ENCODE measurements around the gene NRXN3. TPM values are rescaled to one million over a fixed set of nuclear protein-coding genes. Genes with fewer than 3 reads are reported as not detected.

Gene NRXN3
- total and polyA plus RNA-seq, 4 donors = 1.4 to 8.3 (median 4.4) TPM

GRCh38 chr14:78131616-78132015, 38.6 kb upstream of the NRXN3 start:
- TF ChIP-seq CTCF (IDR thresholded peaks at IDR 0.05; ENCODE audit: control extremely low read depth, extremely low read depth) = no peak
- no peaks in the 10 kb centered on the region for H3K9me3 ChIP-seq (ENCODE audit: control insufficient read depth in 4 of 4, insufficient read depth in 3 of 4, low read length in 3 of 4)
- H3K9ac ChIP-seq (ENCODE audit: insufficient read depth in 1 of 2, low read length in 2 of 2) = no peak overlapping the region
- DNase-seq = no peak
- no peaks in the 10 kb centered on the region for H3K27me3 ChIP-seq (ENCODE audit: control insufficient read depth in 3 of 3, insufficient read depth in 3 of 3, low read length in 2 of 3)
- H3K4me3 ChIP-seq = no peak overlapping the region
- H3K36me3 ChIP-seq (ENCODE audit: control insufficient read depth in 4 of 4, insufficient read depth in 4 of 4, low read length in 4 of 4) = no peaks in the 10 kb centered on the region
- H3K4me1 ChIP-seq (ENCODE audit: control insufficient read depth in 5 of 5, insufficient read depth in 5 of 5, low read length in 5 of 5) = no peaks in the 10 kb centered on the region
- H3K27ac ChIP-seq (ENCODE audit: low read depth in 1 of 2, low read length in 1 of 2) = no peak overlapping the region
- ATAC-seq (ENCODE audit: insufficient read depth, low FRiP score) = no peak
- 78 to 92% methylated on average over 5 of the region's 5 CpGs for WGBS, 2 donors

GRCh38 chr14:78135450-78135891, 34.7 kb upstream of the NRXN3 start:
- no peak for TF ChIP-seq CTCF (IDR thresholded peaks at IDR 0.05; ENCODE audit: control extremely low read depth, extremely low read depth)
- Histone ChIP-seq H3K9me3 (ENCODE audit: control insufficient read depth in 4 of 4, insufficient read depth in 3 of 4, low read length in 3 of 4) (peaks cover 0 to 3% (median 0%) of the 10 kb centered on the region in 4 donors), H3K4me1 (ENCODE audit: control insufficient read depth in 5 of 5, insufficient read depth in 5 of 5, low read length in 5 of 5) (no peaks in the 10 kb centered on the region), H3K27me3 (ENCODE audit: control insufficient read depth in 3 of 3, insufficient read depth in 3 of 3, low read length in 2 of 3) (no peaks in the 10 kb centered on the region), H3K36me3 (ENCODE audit: control insufficient read depth in 4 of 4, insufficient read depth in 4 of 4, low read length in 4 of 4) (no peaks in the 10 kb centered on the region), H3K4me3 (no peak overlapping the region), H3K27ac (ENCODE audit: low read depth in 1 of 2, low read length in 1 of 2) (no peak overlapping the region), H3K9ac (ENCODE audit: insufficient read depth in 1 of 2, low read length in 2 of 2) (no peak overlapping the region)
- 25 to 28% methylated on average over 4 of the region's 4 CpGs for WGBS, 2 donors
- no peak for ATAC-seq (ENCODE audit: insufficient read depth, low FRiP score)
- no peak for DNase-seq

GRCh38 chr14:78136695-78137094, 33.5 kb upstream of the NRXN3 start:
- ATAC-seq (ENCODE audit: insufficient read depth, low FRiP score) (no peak), DNase-seq (no peak)
- no peak overlapping the region for H3K27ac ChIP-seq (ENCODE audit: low read depth in 1 of 2, low read length in 1 of 2)
- H3K4me3 ChIP-seq = no peak overlapping the region
- H3K4me1 ChIP-seq (ENCODE audit: control insufficient read depth in 5 of 5, insufficient read depth in 5 of 5, low read length in 5 of 5) = no peaks in the 10 kb centered on the region
- no peak for TF ChIP-seq CTCF (IDR thresholded peaks at IDR 0.05; ENCODE audit: control extremely low read depth, extremely low read depth)
- H3K9me3 ChIP-seq (ENCODE audit: control insufficient read depth in 4 of 4, insufficient read depth in 3 of 4, low read length in 3 of 4) = peaks cover 0 to 3% (median 0%) of the 10 kb centered on the region in 4 donors
- WGBS, 2 donors = 69 to 82% methylated on average over 4 of the region's 4 CpGs
- no peaks in the 10 kb centered on the region for H3K27me3 ChIP-seq (ENCODE audit: control insufficient read depth in 3 of 3, insufficient read depth in 3 of 3, low read length in 2 of 3)
- no peak overlapping the region for H3K9ac ChIP-seq (ENCODE audit: insufficient read depth in 1 of 2, low read length in 2 of 2)
- no peaks in the 10 kb centered on the region for H3K36me3 ChIP-seq (ENCODE audit: control insufficient read depth in 4 of 4, insufficient read depth in 4 of 4, low read length in 4 of 4)

GRCh38 chr14:78141590-78141989, 28.6 kb upstream of the NRXN3 start:
- H3K9me3 ChIP-seq (ENCODE audit: control insufficient read depth in 4 of 4, insufficient read depth in 3 of 4, low read length in 3 of 4) = peaks cover 0 to 3% (median 0%) of the 10 kb centered on the region in 4 donors
- no peak for TF ChIP-seq CTCF (IDR thresholded peaks at IDR 0.05; ENCODE audit: control extremely low read depth, extremely low read depth)
- 67 to 87% methylated on average over 2 of the region's 2 CpGs for whole genome bisulfite sequencing, 2 donors
- no peak for ATAC-seq (ENCODE audit: insufficient read depth, low FRiP score)
- H3K4me1 ChIP-seq (ENCODE audit: control insufficient read depth in 5 of 5, insufficient read depth in 5 of 5, low read length in 5 of 5) = no peaks in the 10 kb centered on the region
- no peaks in the 10 kb centered on the region for H3K27me3 ChIP-seq (ENCODE audit: control insufficient read depth in 3 of 3, insufficient read depth in 3 of 3, low read length in 2 of 3)
- H3K4me3 ChIP-seq = no peak overlapping the region
- H3K9ac ChIP-seq (ENCODE audit: insufficient read depth in 1 of 2, low read length in 2 of 2) = no peak overlapping the region
- H3K27ac ChIP-seq (ENCODE audit: low read depth in 1 of 2, low read length in 1 of 2) = no peak overlapping the region
- no peaks in the 10 kb centered on the region for H3K36me3 ChIP-seq (ENCODE audit: control insufficient read depth in 4 of 4, insufficient read depth in 4 of 4, low read length in 4 of 4)
- peak in 1 of 3 donors; percentile 12 for DNase-seq

Data from lung (tissue), 12 donors.